SIG-M5 treated with dmso at 0.1 percent for 504 hours (cell line): ENCODE results near the gene CAPN13.

Experiments
- DNase-seq: peaks from one replicate; lab custom pipeline; 2025; ENCODE audit not compliant: unreplicated experiment; lab: John Stamatoyannopoulos, UW

The CAPN13 gene

DNA sequence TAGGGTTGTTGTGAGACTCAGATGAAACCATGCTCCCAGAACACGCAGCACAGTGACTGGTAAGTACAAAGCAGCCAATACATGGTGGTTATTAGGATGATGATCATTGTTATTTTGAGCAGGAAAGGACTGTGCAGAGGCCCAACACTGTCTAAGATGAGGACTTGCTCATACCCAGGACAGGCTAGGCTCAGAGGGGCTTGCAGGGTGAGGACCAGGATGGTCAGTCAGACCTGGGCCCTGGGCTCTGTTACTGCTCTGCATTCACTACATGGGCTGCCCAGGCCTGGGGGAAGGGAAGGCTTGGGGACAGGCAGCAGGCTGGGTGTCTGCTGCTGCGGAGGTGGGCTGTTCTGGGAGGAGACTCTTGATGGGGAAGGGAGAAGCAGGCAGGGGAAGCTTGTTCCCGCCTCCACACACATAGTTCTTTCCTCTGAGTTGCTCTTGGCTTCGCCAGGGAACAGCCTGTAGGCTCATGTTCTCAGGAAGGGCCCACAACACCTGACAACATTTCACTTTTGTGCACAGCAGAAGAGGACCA lies 17.5 kb downstream of the CAPN13 start:
- no peak for DNase-seq

DNA sequence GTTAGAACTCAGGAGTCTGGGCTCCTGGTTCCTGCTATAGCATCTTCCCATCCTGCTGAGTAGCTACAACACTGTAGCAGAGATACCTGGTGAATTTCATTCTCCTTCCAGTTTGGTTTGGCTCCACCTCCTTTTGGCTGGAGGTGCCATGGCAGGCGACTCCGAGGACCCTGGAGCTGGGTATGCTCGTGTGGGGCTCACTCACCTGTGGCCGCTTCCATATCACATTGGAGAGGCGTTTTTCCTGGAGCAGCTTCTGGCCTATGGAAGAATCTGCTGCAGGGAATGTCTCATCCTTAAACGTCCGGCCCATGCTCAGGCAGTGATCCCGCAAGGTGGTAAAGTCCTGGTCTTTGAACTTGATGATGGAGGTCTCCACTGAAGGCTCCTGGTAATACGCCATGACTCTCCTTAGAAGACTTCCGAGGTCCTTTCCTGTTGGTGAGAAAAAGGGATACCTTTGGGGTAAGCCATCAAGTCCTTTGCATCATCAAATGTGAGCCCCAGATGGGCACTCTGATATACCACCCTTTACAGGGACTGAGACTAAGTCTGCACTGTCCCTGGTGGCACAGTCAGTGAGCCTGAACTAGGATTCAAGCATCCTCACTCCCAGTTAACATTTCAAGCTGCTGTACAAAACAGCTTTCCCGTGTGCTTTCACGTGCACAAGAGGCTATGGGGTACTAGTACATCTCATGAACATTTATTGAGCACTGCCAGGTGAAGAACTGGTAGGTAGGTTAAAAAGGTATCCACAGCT lies 20.1 kb downstream of the CAPN13 start:
- no peak for DNase-seq

- DNase-seq: no peak
Measured at GRCh38 chr2:30784682-30785081, 22.6 kb downstream of the CAPN13 start.

GRCh38 chr2:30781961-30782533 lies 25.2 kb downstream of the CAPN13 start:
- DNase-seq: no peak

DNA sequence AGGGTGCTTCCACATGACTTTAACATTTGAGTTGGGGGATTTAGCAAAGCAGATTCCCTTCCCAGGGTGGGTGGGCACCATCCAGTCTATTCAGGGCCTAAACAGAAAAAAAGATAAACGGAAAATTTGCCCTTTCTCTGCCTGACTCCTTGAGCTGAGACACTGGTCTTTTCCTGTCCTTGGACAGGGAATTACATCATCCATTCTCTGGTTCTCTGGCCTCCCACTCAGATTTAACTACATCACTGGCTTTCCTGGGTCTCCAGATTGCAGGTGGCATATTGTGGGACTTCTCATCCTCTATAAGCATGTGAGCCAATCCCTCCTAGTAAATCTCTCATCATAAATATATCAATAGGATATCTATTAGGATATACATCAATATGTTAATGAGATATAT lies 25.8 kb downstream of the CAPN13 start:
- no peak for DNase-seq

- no peak for DNase-seq
Measured at GRCh38 chr2:30780776-30781330, 26.4 kb downstream of the CAPN13 start.

DNA sequence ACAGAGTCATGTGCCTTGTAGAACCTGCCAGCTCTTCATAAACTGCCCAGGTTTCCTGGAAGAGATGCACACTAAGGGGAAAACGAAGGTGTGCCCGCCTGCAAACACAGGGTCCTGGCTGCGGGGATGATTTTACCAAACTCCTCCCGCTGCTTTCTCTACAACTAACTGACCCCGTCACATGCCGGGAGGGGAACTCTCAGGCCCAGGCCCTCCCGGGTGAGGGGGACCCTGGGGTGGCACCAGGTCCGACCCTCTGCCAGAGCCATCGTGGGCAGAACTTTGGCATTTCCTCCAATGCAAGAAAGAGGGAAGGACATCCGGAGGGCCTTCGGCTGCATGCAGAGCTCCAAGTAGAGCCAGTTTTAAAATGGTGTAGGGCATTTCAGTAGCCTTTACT lies 28.6 kb downstream of the CAPN13 start:
- no peak for DNase-seq

DNA sequence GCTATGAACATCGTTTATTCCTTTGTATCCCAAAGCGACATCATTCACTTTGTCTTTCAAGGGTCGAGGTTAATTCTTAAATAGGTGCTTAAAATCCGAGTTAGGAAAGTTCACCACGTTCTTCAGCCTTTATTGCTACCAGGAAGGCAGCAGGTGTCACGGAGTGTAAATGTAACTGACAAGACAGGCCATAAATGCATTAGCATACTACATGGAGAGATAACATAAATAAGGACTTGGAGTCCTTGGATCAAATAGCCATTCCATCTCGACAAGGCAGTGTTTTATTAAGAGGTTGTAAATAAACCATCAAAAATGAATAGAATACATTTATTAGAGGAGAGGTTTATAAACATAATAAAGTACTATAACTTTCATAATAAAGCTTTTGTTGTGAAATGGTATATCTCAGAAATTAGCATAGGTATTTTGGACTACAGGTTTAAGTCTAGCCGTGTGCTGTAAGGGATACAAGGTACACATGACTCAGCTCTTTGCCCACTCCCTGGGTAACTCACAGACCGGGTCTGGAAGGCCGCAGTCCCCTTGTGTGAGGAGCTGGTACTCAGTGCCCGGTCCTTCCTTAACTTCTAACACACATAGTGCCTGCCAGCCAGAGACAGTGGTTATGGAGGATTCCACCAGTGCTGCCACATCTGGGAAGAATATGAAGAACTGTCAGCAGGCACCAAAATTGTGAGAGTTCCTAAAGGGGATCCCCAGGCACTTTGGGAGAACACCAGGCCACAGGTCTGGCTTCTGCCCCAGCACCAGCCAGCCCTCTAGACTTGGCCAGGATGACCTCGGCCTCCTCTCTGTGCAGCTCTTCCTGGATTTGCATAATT lies 29.4 kb downstream of the CAPN13 start:
- DNase-seq: no peak

DNA sequence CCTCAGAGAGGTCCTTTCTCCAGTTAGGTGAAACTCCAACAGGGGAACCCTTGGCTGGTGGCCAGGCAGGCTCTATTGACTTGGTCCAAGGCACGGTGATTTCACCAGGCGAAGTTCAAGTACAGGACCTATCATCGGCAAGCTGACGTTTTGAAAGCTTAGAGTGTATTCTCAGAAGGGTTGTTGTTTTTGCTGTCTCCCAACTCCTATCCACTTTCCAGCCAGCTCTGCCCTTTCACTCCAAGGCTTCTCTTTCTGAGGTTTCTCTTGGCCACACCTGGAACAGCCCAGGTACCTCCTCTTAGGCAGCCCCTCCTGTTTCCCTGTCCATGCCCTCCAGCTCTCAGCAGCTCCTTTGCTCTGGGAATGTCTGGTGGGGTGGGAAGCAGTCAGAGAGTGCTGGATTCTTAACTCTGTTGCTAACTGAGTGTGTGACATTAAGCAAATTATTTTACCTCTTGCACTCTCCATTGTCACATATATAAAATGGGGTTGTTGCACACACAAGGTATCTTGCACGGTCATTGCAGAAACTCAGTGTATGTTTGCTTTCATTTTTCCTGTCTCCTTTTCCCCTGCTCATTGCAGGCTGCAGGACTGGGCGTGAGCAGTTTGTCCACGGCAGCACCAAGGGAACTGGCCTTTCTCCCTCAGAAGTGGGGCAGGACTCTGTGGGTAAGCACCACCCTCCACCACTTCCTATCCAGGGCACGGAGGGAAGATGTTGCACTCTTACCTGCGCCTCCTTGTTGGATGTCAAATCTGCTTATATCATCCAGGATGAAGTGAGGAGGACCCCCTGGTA lies 30.2 kb downstream of the CAPN13 start:
- DNase-seq: no peak

GRCh38 chr2:30775833-30776232 lies 31.4 kb downstream of the CAPN13 start:
- no peak for DNase-seq

- DNase-seq: no peak
Measured at GRCh38 chr2:30772021-30772705, 35.1 kb downstream of the CAPN13 start.

- DNase-seq: no peak
Measured at GRCh38 chr2:30770816-30771576, 36.2 kb downstream of the CAPN13 start.

- DNase-seq: no peak
Measured at GRCh38 chr2:30769891-30770462, 37.3 kb downstream of the CAPN13 start.

- DNase-seq: no peak
Measured at GRCh38 chr2:30769481-30769780, 37.8 kb downstream of the CAPN13 start.

DNA sequence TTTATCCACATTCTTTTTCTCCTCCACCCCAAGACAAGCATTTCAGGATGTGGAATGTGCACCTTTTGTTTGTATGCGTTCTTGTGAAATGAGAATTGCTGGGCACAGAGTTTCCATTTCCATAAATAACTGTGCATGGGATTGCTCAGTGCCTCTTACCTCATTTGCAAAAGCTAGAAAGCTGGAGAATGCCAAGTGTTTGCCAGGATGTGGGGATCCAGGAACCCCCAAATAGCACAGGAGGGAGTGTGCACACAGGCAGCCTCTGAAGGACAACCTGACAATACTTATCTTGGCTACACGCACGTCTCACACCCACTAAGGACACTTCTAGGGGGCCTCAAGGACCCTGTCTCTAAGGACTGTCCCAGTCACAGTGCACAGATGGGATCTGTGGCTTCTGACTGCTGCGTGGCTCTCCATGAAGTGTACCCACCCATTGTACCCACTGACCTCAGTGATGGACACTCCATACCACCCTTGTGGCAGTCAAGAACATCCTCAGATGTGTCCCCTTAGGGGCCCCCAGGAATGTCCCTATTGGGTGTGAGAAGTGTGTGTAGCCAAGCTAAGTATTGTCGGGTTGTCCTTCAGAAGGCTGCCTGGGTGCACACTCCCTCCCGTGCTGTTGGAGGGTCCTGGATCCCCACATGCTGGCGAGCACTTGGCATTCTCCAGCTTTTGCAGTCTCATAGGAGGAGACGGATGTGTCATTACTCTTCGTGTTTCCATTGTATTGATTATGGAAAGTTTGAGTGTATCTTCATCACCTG lies 38.4 kb downstream of the CAPN13 start:
- DNase-seq: no peak

- DNase-seq: no peak
Measured at GRCh38 chr2:30768036-30768686, 39.1 kb downstream of the CAPN13 start.

- DNase-seq: no peak
Measured at GRCh38 chr2:30766666-30767065, 40.6 kb downstream of the CAPN13 start.
